Fibroblast of lung (primary cell): Measurements from ENCODE around the gene TXNL4B. TPM values are rescaled to one million over a fixed set of nuclear protein-coding genes. Genes with fewer than 3 reads are reported as not detected.
A peak's percentile ranks its signal among the peaks of the same experiment; 100 is the strongest.

Experiments used
- DNase-seq, 2 donors: peaks; one replicate each; pipeline versions ENCODE4 v3.0.0 to v3.0.0-alpha.2; 2010; ENCODE audit warnings: low read depth in 2 of 2
- H2AFZ ChIP-seq: 2 replicates; pipeline ENCODE4 v1.5.1; 2012; ENCODE audit warnings: low read length, control low read depth, inconsistent platforms
- H3K27ac ChIP-seq: 2 replicates; pipeline ENCODE4 v1.5.1; 2011; ENCODE audit warnings: low read length, control low read depth; ENCODE audit not compliant: insufficient read depth
- H3K27me3 ChIP-seq: 2 replicates; pipeline ENCODE4 v1.5.1; 2011; ENCODE audit warnings: mild to moderate bottlenecking, low read length; ENCODE audit not compliant: control insufficient read depth, insufficient read depth
- H3K36me3 ChIP-seq: 2 replicates; pipeline ENCODE4 v1.5.1; 2011; ENCODE audit warnings: low read length; ENCODE audit not compliant: control insufficient read depth, insufficient read depth
- H3K4me1 ChIP-seq: 2 replicates; pipeline ENCODE4 v1.5.1; 2011; ENCODE audit warnings: low read length; ENCODE audit not compliant: control insufficient read depth, insufficient read depth; ENCODE audit errors: extremely low read depth
- H3K4me2 ChIP-seq: 2 replicates; pipeline ENCODE4 v1.5.1; 2011; ENCODE audit warnings: low read length, control low read depth; ENCODE audit not compliant: insufficient read depth; ENCODE audit errors: extremely low read depth
- H3K4me3 ChIP-seq, 4 experiments: fragments of 200-600 bp in 1 of 4; sonication (generic) in 1 of 4; replicated peaks in 1 of 4; 2 replicates each; pipeline ENCODE4 v1.5.1; 2011 to 2016; ENCODE audit warnings: low read length in 4 of 4, low read depth in 3 of 4, mild to moderate bottlenecking in 3 of 4, control low read depth in 2 of 4, inconsistent platforms in 1 of 4, mixed read lengths in 1 of 4; ENCODE audit not compliant: insufficient read depth in 1 of 4; ENCODE audit errors: control extremely low read depth in 1 of 4
- H3K79me2 ChIP-seq: 2 replicates; pipeline ENCODE4 v1.5.1; 2012; ENCODE audit warnings: mild to moderate bottlenecking, low read length, inconsistent platforms; ENCODE audit not compliant: control insufficient read depth, insufficient read depth
- H3K9ac ChIP-seq: 2 replicates; pipeline ENCODE4 v1.5.1; 2011; ENCODE audit warnings: mild to moderate bottlenecking, low read length, control low read depth; ENCODE audit not compliant: insufficient read depth
- H3K9me3 ChIP-seq: 2 replicates; pipeline ENCODE4 v1.5.1; 2012; ENCODE audit warnings: low read depth, low read length; ENCODE audit not compliant: control insufficient read depth, insufficient read depth
- H4K20me1 ChIP-seq: 2 replicates; pipeline ENCODE4 v1.5.1; 2011; ENCODE audit warnings: low read length; ENCODE audit not compliant: control insufficient read depth, insufficient read depth; ENCODE audit errors: extremely low read depth
- CTCF ChIP-seq, 2 donors: IDR thresholded peaks in 1 of 2; conservative IDR thresholded peaks in 1 of 2; 1 replicate in 1 of 2; 2 replicates in 1 of 2; pipeline ENCODE4 v1.5.1; 2011 to 2012; ENCODE audit warnings: low read length in 2 of 2, control low read depth in 1 of 2, inconsistent platforms in 1 of 2, low read depth in 1 of 2, mild to moderate bottlenecking in 1 of 2
- EZH2 ChIP-seq: IDR thresholded peaks from 2 replicates; pipeline ENCODE4 v1.5.1; 2012; ENCODE audit warnings: low read length, control low read depth, mild to moderate bottlenecking; ENCODE audit errors: missing control alignments
- polyA plus RNA-seq, 2 donors: library from polyadenylated mRNA; depleted of rRNA in 1 of 2; stranded (reverse) in 1 of 2; unstranded in 1 of 2; fragments of >200 nt; gene quantifications; 2 replicates each; pipeline ENCODE4 v1.2.1, GENCODE V29; 2011 to 2012; ENCODE audit warnings: missing spikeins in 1 of 2
- total RNA-seq: library from RNA; depleted of rRNA; stranded (reverse); fragments of >200 nt; gene quantifications from 2 replicates; pipeline ENCODE4 v1.2.1, GENCODE V29; 2014

Gene TXNL4B
- total and polyA plus RNA-seq, 2 donors (not counting 1 experiment from before 2014, with no cell fraction given): 8.3 to 14.5 TPM

GRCh38 chr16:72124761-72125634, 31.6 kb upstream of the TXNL4B start:
- Histone ChIP-seq H3K4me3 (no peak overlapping the region), H3K4me2 (peak overlapping the region; percentile 59), H3K27ac (no peak overlapping the region), H3K9ac (no peak overlapping the region), H3K79me2 (no peaks in the 10 kb centered on the region), H3K4me1 (peaks cover 3% of the 10 kb centered on the region), H4K20me1 (no peaks in the 10 kb centered on the region), H3K27me3 (no peaks in the 10 kb centered on the region), H2AFZ (peak overlapping the region; percentile 57), H3K9me3 (no peaks in the 10 kb centered on the region), H3K36me3 (no peaks in the 10 kb centered on the region)
- TF ChIP-seq EZH2 (no peak), CTCF (conservative IDR thresholded peaks at IDR 0.05 in 1 of 2, IDR thresholded peaks at IDR 0.05 in 1 of 2; ENCODE audit: low read depth in 1 of 2, low read length in 2 of 2) (peak; percentile 73 to 80)
- DNase-seq: peak; percentile 63 to 80

GRCh38 chr16:72124148-72124547, 30.7 kb upstream of the TXNL4B start:
- Histone ChIP-seq H3K27ac (no peak overlapping the region), H4K20me1 (no peaks in the 10 kb centered on the region), H3K9ac (no peak overlapping the region), H3K79me2 (no peaks in the 10 kb centered on the region), H3K4me1 (peaks cover 3% of the 10 kb centered on the region), H3K27me3 (no peaks in the 10 kb centered on the region), H2AFZ (no peak overlapping the region), H3K9me3 (no peaks in the 10 kb centered on the region), H3K36me3 (no peaks in the 10 kb centered on the region), H3K4me3 (no peak overlapping the region), H3K4me2 (no peak overlapping the region)
- TF ChIP-seq EZH2: no peak
- TF ChIP-seq CTCF (conservative IDR thresholded peaks at IDR 0.05 in 1 of 2, IDR thresholded peaks at IDR 0.05 in 1 of 2; ENCODE audit: low read depth in 1 of 2, low read length in 2 of 2): no peak
- no peak for DNase-seq

GRCh38 chr16:72123426-72123825, 30.0 kb upstream of the TXNL4B start:
- Histone ChIP-seq H4K20me1 (no peaks in the 10 kb centered on the region), H2AFZ (no peak overlapping the region), H3K9ac (no peak overlapping the region), H3K4me1 (peaks cover 3% of the 10 kb centered on the region), H3K27me3 (no peaks in the 10 kb centered on the region), H3K4me3 (no peak overlapping the region), H3K27ac (no peak overlapping the region), H3K9me3 (no peaks in the 10 kb centered on the region), H3K4me2 (no peak overlapping the region), H3K79me2 (no peaks in the 10 kb centered on the region), H3K36me3 (no peaks in the 10 kb centered on the region)
- DNase-seq: no peak
- TF ChIP-seq EZH2 (no peak), CTCF (conservative IDR thresholded peaks at IDR 0.05 in 1 of 2, IDR thresholded peaks at IDR 0.05 in 1 of 2; ENCODE audit: low read depth in 1 of 2, low read length in 2 of 2) (no peak)
